Lower leg skin (tissue), 4 donors: ENCODE measurements around the gene SHH. TPM values are rescaled to one million over a fixed set of nuclear protein-coding genes. Genes with fewer than 3 reads are reported as not detected.
"Not testable (repeated sequence)": the region's sequence is repeated elsewhere in the genome, so short reads cannot be mapped to it uniquely, and the experiment has no call there.

ENCODE experiments used
- DNase-seq, 2 donors: peaks; one replicate each; pipeline ENCODE4 v3.0.0-alpha.2; 2019; ENCODE audit warnings: low spot score in 2 of 2
- H3K4me3 ChIP-seq: fragments of 200-600 bp; sonication (generic); 2 replicates; pipeline ENCODE4 v1.5.1; 2017; ENCODE audit warnings: mild to moderate bottlenecking, low read depth; ENCODE audit not compliant: poor library complexity, severe bottlenecking
- CTCF ChIP-seq, 3 donors: fragments of 450-650 bp; IDR thresholded peaks; one replicate each; pipeline ENCODE4 v1.5.1; 2016; ENCODE audit warnings: antibody characterized with exemption in 3 of 3, mild to moderate bottlenecking in 3 of 3, moderate library complexity in 2 of 3
- POLR2A ChIP-seq, 2 donors: fragments of 450-650 bp; IDR thresholded peaks; one replicate each; pipeline ENCODE4 v1.6.1; 2016 to 2017; ENCODE audit warnings: antibody characterized with exemption in 2 of 2, mild to moderate bottlenecking in 1 of 2, moderate library complexity in 1 of 2
- WGBS, 2 donors: methylation state at CpG; one replicate each; pipeline ENCODE4 v1.1.5; 2018; 5-methylcytosine and 5-hydroxymethylcytosine counted together
- intact Hi-C: fragments of 100-400 bp; cut with DNase I; formaldehyde crosslinking; loops from one replicate; pipeline ENCODE4 v1.15.0; 2023; ENCODE audit warnings: low total_unique reads
- total RNA-seq, 4 donors: library from RNA; depleted of rRNA; stranded (reverse); fragments of >200 nt; gene quantifications; one replicate each; pipeline ENCODE4 v1.1.0, GENCODE V29; 2016

SHH gene
- total RNA-seq, 4 donors from 2014 or later, result not detected

- H3K4me3 ChIP-seq, result no peak overlapping the region
- DNase-seq, result no peak
- 75 to 77% methylated on average over 12 to 13 of the region's 13 CpGs for WGBS, 2 donors
- TF ChIP-seq POLR2A (IDR thresholded peaks at IDR 0.05) (no peak), CTCF (IDR thresholded peaks at IDR 0.05) (no peak)
- intact Hi-C loops, result no loop called here
Observed at GRCh38 chr7:155820788-155821187, 8.5 kb upstream of the SHH start.

GRCh38 chr7:155820246-155820645 lies 8.0 kb upstream of the SHH start:
- no peak for DNase-seq
- 78 to 87% methylated on average over 18 of the region's 18 CpGs for WGBS, 2 donors
- intact Hi-C loops, result no loop called here
- H3K4me3 ChIP-seq, result no peak overlapping the region
- TF ChIP-seq POLR2A (IDR thresholded peaks at IDR 0.05), result no peak
- TF ChIP-seq CTCF (IDR thresholded peaks at IDR 0.05), result no peak

- WGBS, 2 donors, result 68 to 73% methylated on average over 12 of the region's 12 CpGs
- DNase-seq, result no peak
- TF ChIP-seq CTCF (IDR thresholded peaks at IDR 0.05), result no peak
- TF ChIP-seq POLR2A (IDR thresholded peaks at IDR 0.05), result no peak
- intact Hi-C loops, result no loop called here
- no peak overlapping the region for H3K4me3 ChIP-seq
Observed at GRCh38 chr7:155819186-155819585, 6.9 kb upstream of the SHH start.

- 75 to 83% methylated on average over 5 to 6 of the region's 6 CpGs for WGBS, 2 donors
- intact Hi-C loops, result no loop called here
- DNase-seq, result no peak
Observed at GRCh38 chr7:155818820-155819168, 6.5 kb upstream of the SHH start.

GRCh38 chr7:155818154-155818819 lies 6.0 kb upstream of the SHH start:
- no peak overlapping the region for H3K4me3 ChIP-seq
- intact Hi-C loops, result no loop called here
- TF ChIP-seq CTCF (IDR thresholded peaks at IDR 0.05), result no peak
- TF ChIP-seq POLR2A (IDR thresholded peaks at IDR 0.05), result no peak
- no peak for DNase-seq
- 59 to 73% methylated on average over 14 to 20 of the region's 21 CpGs for WGBS, 2 donors

More at GRCh38 chr7:155818820-155819168, 6.5 kb upstream of the SHH start:
- TF ChIP-seq CTCF (IDR thresholded peaks at IDR 0.05) (no peak), POLR2A (IDR thresholded peaks at IDR 0.05) (no peak)
- no peak overlapping the region for H3K4me3 ChIP-seq

- WGBS, 2 donors, result 40 to 50% methylated on average over 1 to 2 of the region's 4 CpGs
Observed at GRCh38 chr7:155817515-155817914, 5.3 kb upstream of the SHH start.

More at GRCh38 chr7:155817515-155817914, 5.3 kb upstream of the SHH start:
- DNase-seq, intact Hi-C loops, H3K4me3 ChIP-seq: not testable (repeated sequence)
